Subcutaneous abdominal adipose tissue (tissue), 5 donors: Measurements from ENCODE around the gene SATB2.

Experiments used
- H3K27ac ChIP-seq: one replicate; pipeline ENCODE4 v1.7.0; 2013; ENCODE audit warnings: low read depth, mild to moderate bottlenecking, inconsistent platforms, low read length, moderate library complexity
- H3K27me3 ChIP-seq, 5 donors: one replicate each; pipeline ENCODE4 v1.7.0; 2013; ENCODE audit warnings: low read length in 5 of 5, inconsistent platforms in 1 of 5; ENCODE audit not compliant: control insufficient read depth in 5 of 5, insufficient read depth in 4 of 5
- H3K36me3 ChIP-seq, 5 donors: one replicate each; pipeline ENCODE4 v1.7.0; 2013; ENCODE audit warnings: low read length in 5 of 5; ENCODE audit not compliant: control insufficient read depth in 5 of 5, insufficient read depth in 5 of 5
- H3K4me1 ChIP-seq, 5 donors: one replicate each; pipeline ENCODE4 v1.7.0; 2013; ENCODE audit warnings: low read length in 5 of 5, mild to moderate bottlenecking in 3 of 5, moderate library complexity in 1 of 5; ENCODE audit not compliant: control insufficient read depth in 5 of 5, insufficient read depth in 5 of 5
- H3K4me3 ChIP-seq, 5 donors: one replicate each; pipeline ENCODE4 v1.7.0; 2013; ENCODE audit warnings: low read length in 5 of 5, low read depth in 1 of 5
- H3K9ac ChIP-seq, 5 donors: one replicate each; pipeline ENCODE4 v1.7.0; 2013; ENCODE audit warnings: low read length in 5 of 5, mild to moderate bottlenecking in 4 of 5, moderate library complexity in 3 of 5
- H3K9me3 ChIP-seq, 5 donors: one replicate each; pipeline ENCODE4 v1.7.0; 2013; ENCODE audit warnings: low read length in 5 of 5; ENCODE audit not compliant: control insufficient read depth in 5 of 5
- donor health status: healthy.
- donor health status: healthy.
- donor health status: healthy.
- donor health status: healthy.
- donor health status: healthy.

Gene SATB2

DNA sequence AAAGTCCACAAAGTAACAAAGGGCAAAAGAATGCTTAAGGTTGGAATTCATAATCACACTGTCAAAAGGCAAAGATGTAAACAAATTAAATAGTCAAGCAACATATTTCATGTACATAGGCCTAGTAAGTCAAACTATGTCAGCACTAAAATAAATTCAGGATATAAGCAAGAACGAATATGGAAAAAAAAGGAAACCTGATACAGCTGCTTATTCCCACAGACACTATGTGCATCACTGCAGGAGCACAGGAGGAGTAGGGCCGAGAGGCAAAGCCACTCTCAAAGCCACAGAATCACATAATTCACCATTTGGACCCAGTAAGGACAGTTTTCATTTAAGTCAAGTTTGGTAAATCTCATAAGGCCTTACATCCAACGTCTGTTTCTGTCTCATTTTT lies 116.6 kb downstream of the SATB2 start:
- no peak overlapping the region for H3K4me3 ChIP-seq
- H3K9ac ChIP-seq, result no peak overlapping the region
- H3K9me3 ChIP-seq, result no peaks in the 10 kb centered on the region
- no peaks in the 10 kb centered on the region for H3K27me3 ChIP-seq
- H3K27ac ChIP-seq, result no peak overlapping the region
- H3K36me3 ChIP-seq, result no peaks in the 10 kb centered on the region
- H3K4me1 ChIP-seq, result no peaks in the 10 kb centered on the region

DNA sequence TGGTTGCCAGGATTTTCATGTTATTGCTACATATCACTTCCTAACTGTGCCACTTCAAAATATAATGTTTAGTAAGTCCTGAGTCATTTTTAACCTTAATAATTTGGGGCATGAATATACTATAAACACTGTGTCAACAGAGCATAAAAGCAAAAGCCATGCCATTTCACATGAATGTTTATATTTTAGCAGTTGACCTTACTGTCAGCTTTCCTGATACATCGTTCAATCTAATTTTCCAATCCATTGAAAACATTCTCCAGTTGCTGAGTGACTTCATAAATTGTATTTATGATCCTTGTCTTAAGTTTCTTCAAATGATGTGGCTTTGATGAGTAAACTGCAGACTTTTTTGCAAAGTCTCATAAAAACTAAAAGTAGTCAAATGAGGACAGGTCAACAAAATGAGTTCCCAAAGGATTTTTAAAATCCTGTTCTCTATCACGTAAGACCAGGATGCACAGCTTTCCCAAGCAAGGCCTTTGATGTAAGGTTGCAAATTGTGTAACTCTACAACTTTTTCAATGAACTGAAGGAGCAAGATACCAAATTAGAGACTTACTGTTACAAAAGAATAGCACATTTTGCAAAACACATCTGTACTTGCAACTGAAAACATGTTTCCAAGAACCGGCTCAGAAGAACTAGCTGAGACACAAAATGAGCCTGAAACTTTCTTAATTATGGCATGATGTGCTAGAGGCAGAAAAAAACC lies 117.7 kb downstream of the SATB2 start:
- Histone ChIP-seq H3K4me1 (no peaks in the 10 kb centered on the region), H3K9me3 (no peaks in the 10 kb centered on the region), H3K4me3 (no peak overlapping the region), H3K36me3 (no peaks in the 10 kb centered on the region), H3K9ac (no peak overlapping the region), H3K27me3 (no peaks in the 10 kb centered on the region), H3K27ac (no peak overlapping the region)

DNA sequence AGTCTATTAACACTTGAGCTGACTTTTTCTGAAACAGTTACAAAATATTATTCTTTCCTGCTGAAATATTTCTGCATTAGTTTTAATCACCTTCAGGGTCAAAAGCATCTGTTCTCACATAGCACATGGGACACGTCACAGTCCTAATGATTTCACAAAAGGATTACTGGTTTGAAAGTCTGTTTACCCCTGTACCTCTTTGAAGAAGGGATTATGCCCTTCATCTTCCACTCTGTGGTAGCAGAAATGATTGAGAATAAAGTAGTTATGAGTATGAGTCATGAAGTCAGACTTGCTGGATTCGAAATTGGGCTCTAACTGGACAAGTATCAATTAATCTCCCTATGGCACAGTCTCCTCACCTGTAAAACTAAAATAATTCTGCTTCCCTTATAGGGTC lies 121.2 kb downstream of the SATB2 start:
- Histone ChIP-seq H3K4me3 (no peak overlapping the region), H3K36me3 (no peaks in the 10 kb centered on the region), H3K27me3 (no peaks in the 10 kb centered on the region), H3K4me1 (no peaks in the 10 kb centered on the region), H3K9ac (no peak overlapping the region), H3K27ac (no peak overlapping the region), H3K9me3 (no peaks in the 10 kb centered on the region)

DNA sequence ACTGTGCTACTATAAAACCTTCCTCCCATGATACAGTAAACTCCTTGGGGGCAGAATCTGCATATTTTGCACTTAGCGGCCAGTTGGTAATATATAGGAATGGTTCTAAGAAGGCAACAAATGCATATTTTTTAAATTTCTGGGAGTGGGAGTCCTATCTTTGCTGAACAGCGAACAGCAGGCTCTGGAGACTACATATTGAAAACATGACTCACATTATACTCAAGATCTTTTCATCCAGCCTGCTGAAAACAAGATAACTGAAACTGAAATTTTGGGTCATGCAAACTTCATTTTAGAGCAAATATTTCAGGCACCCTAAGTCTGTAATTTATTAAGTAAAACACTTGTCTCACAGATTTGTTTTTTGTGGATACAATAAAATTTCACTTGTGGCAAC lies 122.2 kb downstream of the SATB2 start:
- no peaks in the 10 kb centered on the region for H3K36me3 ChIP-seq
- H3K27ac ChIP-seq, result no peak overlapping the region
- no peak overlapping the region for H3K9ac ChIP-seq
- no peaks in the 10 kb centered on the region for H3K27me3 ChIP-seq
- H3K9me3 ChIP-seq, result no peaks in the 10 kb centered on the region
- H3K4me3 ChIP-seq, result no peak overlapping the region
- H3K4me1 ChIP-seq, result no peaks in the 10 kb centered on the region

DNA sequence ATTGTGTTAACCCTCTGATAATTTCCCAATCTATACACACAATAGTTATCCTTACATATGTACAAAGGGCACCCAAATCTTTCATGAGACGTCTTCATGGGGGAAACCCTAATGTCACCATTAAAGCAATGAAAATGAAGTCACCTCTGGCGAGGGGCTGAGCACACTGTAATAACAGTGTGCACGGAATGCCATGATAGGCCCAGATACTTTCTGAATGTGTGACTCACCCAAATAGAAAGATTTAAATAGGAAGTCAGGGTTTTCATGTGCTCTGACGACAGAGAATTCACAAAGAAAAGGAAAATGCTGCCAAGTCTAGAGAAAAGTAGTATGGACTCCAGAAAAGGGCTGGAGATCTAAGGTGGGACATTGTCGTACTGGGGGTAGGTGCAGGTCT lies 128.3 kb downstream of the SATB2 start:
- Histone ChIP-seq H3K9ac (no peak overlapping the region), H3K9me3 (no peaks in the 10 kb centered on the region)

DNA sequence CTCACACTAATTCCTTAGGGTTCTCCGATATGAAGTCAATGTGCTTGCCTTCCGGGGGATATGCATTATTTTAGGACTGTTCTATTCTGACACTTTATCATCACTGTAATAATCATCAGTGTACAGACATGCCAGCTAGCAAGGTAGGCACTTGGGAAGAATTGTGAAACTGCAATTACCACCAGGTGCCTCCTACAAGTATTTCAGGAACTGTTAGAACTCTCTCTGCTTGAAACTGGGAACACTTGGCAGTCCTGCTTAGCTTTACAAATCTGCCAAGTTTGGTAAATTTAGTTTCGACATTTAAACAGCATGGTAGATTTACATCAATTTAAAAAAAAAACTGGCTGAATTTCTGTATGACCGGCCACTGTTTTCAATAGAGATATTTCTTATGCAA lies 128.7 kb downstream of the SATB2 start:
- H3K27ac ChIP-seq, result no peak overlapping the region
- H3K4me3 ChIP-seq, result no peak overlapping the region
- no peaks in the 10 kb centered on the region for H3K4me1 ChIP-seq

More for the DNA sequence above, 128.3 kb downstream of the SATB2 start:
- Histone ChIP-seq H3K27ac (no peak overlapping the region), H3K36me3 (peaks cover 0 to 18% (median 0%) of the 10 kb centered on the region in 5 donors), H3K27me3 (no peaks in the 10 kb centered on the region), H3K4me3 (no peak overlapping the region), H3K4me1 (no peaks in the 10 kb centered on the region)

DNA sequence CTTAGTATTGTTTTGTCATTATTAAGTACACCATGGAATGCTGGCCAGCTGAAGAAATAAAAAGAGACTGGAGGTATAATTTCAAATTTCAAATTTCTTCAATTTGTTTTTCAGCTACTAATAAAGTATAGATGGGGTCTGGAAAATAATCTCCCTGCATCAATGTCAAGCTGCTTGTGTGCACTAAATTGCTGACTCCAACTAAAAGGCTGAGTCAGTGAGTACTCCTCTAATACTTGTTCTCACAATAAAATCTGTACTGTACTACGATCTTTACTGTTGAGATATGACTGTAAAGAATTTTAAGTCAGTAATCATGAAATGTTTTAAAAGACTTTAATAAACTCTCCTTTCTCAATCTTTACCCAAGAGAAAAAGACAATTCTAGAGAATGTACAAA lies 131.9 kb downstream of the SATB2 start:
- H3K4me3 ChIP-seq, result no peak overlapping the region
- peaks cover 0 to 18% (median 0%) of the 10 kb centered on the region in 5 donors for H3K36me3 ChIP-seq

More for the DNA sequence above, 128.7 kb downstream of the SATB2 start:
- Histone ChIP-seq H3K9ac (no peak overlapping the region), H3K36me3 (peaks cover 0 to 18% (median 0%) of the 10 kb centered on the region in 5 donors), H3K9me3 (no peaks in the 10 kb centered on the region), H3K27me3 (no peaks in the 10 kb centered on the region)

DNA sequence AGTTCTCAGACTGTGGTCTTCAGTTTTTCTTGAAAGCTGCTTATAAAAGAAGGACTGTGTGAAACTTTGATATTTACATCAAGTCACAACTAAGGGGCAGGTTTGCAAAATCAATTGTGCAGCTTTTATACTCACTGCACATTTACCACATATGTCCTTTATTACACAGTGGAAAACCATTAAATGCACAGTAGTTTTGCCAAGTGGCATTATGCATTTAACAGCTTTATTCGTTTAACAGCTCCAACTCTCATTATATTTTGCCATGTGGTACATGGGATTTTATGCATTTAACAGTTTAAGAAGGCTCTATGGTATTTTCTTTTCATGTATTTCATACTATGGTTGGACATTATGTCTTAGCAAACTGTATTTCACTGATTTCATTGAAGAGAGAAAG lies 135.6 kb downstream of the SATB2 start:
- no peak overlapping the region for H3K9ac ChIP-seq
- H3K36me3 ChIP-seq, result peaks cover 0 to 7% (median under 1%) of the 10 kb centered on the region in 5 donors
- no peaks in the 10 kb centered on the region for H3K9me3 ChIP-seq
- no peaks in the 10 kb centered on the region for H3K27me3 ChIP-seq
- H3K27ac ChIP-seq, result no peak overlapping the region
- H3K4me1 ChIP-seq, result no peaks in the 10 kb centered on the region
- H3K4me3 ChIP-seq, result no peak overlapping the region

More for the DNA sequence above, 131.9 kb downstream of the SATB2 start:
- H3K27ac ChIP-seq, result no peak overlapping the region
- H3K9me3 ChIP-seq, result no peaks in the 10 kb centered on the region
- no peaks in the 10 kb centered on the region for H3K27me3 ChIP-seq
- no peak overlapping the region for H3K9ac ChIP-seq
- no peaks in the 10 kb centered on the region for H3K4me1 ChIP-seq

DNA sequence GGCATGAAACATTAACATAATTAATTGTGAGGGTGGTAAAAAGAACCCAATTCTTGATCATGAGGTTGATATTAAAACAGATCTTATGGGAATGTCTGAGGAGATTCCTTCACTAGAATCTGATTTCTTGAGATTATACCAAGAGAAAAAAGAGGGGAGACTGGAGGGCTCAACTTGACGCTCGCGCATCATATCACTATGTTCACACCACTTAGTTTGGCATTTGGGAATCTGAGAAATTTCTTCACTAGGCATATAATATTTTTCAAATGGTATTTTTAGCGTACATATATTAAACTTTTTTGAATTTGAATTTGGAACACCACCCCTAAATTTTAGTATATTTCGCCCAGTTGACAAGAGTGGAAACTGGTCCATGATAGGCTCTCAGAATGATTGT lies 140.1 kb downstream of the SATB2 start:
- H3K36me3 ChIP-seq, result peaks cover 0 to 12% (median 3%) of the 10 kb centered on the region in 5 donors
- no peaks in the 10 kb centered on the region for H3K27me3 ChIP-seq
- H3K4me1 ChIP-seq, result no peaks in the 10 kb centered on the region
- no peak overlapping the region for H3K9ac ChIP-seq
- H3K4me3 ChIP-seq, result no peak overlapping the region
- H3K27ac ChIP-seq, result no peak overlapping the region
- H3K9me3 ChIP-seq, result no peaks in the 10 kb centered on the region

DNA sequence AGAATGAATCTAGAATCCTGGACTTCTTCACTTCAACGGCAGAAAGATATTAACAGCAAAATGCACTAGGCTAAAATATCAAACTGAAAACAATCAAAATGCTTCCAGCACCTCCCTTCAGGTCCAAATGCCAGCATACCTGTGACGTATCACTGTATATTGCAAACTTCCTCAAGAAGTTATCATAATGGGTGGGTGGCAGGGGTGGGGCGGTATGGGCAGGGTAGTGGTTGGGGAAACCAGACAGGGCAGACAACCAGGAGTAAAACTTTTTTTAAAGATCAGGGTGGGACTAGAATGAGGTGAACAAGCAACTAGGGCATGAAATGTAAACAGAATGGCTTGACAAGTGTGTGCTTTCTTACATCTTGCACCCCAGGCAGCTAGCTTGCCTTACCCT lies 140.9 kb downstream of the SATB2 start:
- no peak overlapping the region for H3K9ac ChIP-seq
- no peak overlapping the region for H3K27ac ChIP-seq
- no peaks in the 10 kb centered on the region for H3K9me3 ChIP-seq
- H3K36me3 ChIP-seq, result peaks cover 0 to 9% (median 3%) of the 10 kb centered on the region in 5 donors
- no peak overlapping the region for H3K4me3 ChIP-seq
- no peaks in the 10 kb centered on the region for H3K4me1 ChIP-seq
- no peaks in the 10 kb centered on the region for H3K27me3 ChIP-seq
